Gastroesophageal sphincter (tissue), 3 donors: ENCODE data around the gene SALL1.

Experiments
- CTCF ChIP-seq, 4 experiments: fragments of 200-600 bp in 2 of 4; fragments of 450-650 bp in 2 of 4; sonication (generic) in 1 of 4; IDR thresholded peaks; one replicate each; pipeline ENCODE4 v1.5.1; 2017 to 2019; ENCODE audit warnings: antibody characterized with exemption in 4 of 4, mild to moderate bottlenecking in 2 of 4, moderate library complexity in 2 of 4
- EP300 ChIP-seq: sonication (generic); formaldehyde crosslinking; IDR thresholded peaks from one replicate; pipeline ENCODE4 v1.6.1; 2017; ENCODE audit warnings: antibody characterized with exemption, mild to moderate bottlenecking
- POLR2A ChIP-seq, 2 donors: fragments of 450-650 bp; IDR thresholded peaks; one replicate each; pipeline ENCODE4 v1.6.1; 2017; ENCODE audit warnings: antibody characterized with exemption in 2 of 2, mild to moderate bottlenecking in 2 of 2, moderate library complexity in 1 of 2
- POLR2AphosphoS5 ChIP-seq: sonication (generic); formaldehyde crosslinking; IDR thresholded peaks from one replicate; pipeline ENCODE4 v1.6.1; 2017; ENCODE audit warnings: antibody characterized with exemption

GRCh38 chr16:51134876-51135275 is 16.2 kb downstream of the SALL1 start:
- no peak for TF ChIP-seq CTCF (IDR thresholded peaks at IDR 0.05)
- no peak for TF ChIP-seq POLR2A (IDR thresholded peaks at IDR 0.05)
- TF ChIP-seq POLR2AphosphoS5, result no peak
- no peak for TF ChIP-seq EP300
